Measurements from ENCODE around the gene CD4. TPM values are rescaled to one million over a fixed set of nuclear protein-coding genes. Genes with fewer than 3 reads are reported as not detected.

Gene CD4
- total RNA-seq, 3 donors from 2014 or later: 8.9 to 16.5 (median 14.8) TPM

GRCh38 chr12:6753772-6754356, 35.5 kb upstream of the CD4 start:
- intact Hi-C loops (cut with DNase I, micrococcal nuclease): loop anchor here in 1 of 2 donors (5.0 kb wide), 1 partner anchor 73 kb away; the partner anchor contains the start of gene P3H3
- Histone ChIP-seq H3K4me3 (no peak overlapping the region), H3K36me3 (ENCODE audit: low read depth) (peaks cover 6% of the 10 kb centered on the region), H3K4me1 (ENCODE audit: low read depth) (peaks cover 7% of the 10 kb centered on the region), H3K9me3 (no peaks in the 10 kb centered on the region)
- TF ChIP-seq CTCF (IDR thresholded peaks at IDR 0.05): no peak
- ATAC-seq: no peak
- no peak for DNase-seq

DNA sequence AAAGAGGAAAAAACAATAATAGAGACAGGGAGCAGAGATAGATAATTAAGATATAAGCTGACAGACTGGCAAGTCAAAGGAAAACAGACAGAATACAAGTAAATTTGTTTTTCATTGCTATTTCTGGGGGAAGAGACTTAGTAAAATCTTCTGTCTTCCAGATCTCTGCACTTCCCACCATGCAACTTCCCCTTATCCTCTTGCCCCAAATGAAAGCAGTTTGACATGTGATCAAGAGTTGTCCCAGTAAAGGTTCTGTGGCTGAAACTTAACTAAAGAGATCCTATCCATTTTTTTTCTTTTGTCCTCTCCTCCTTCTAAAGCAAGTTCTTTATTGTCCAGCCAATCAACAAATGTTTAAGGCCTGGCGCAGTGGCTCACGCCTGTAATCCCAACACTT, 34.9 kb upstream of the CD4 start:
- TF ChIP-seq CTCF (IDR thresholded peaks at IDR 0.05): no peak
- peaks cover under 1% of the 10 kb centered on the region for H3K36me3 ChIP-seq (ENCODE audit: low read depth)
- DNase-seq (no peak), ATAC-seq (no peak)
- H3K4me3 ChIP-seq: no peak overlapping the region
- peaks cover 7% of the 10 kb centered on the region for H3K4me1 ChIP-seq (ENCODE audit: low read depth)
- no peaks in the 10 kb centered on the region for H3K9me3 ChIP-seq
- intact Hi-C loops (cut with DNase I, micrococcal nuclease): loop anchor here in 1 of 2 donors (5.0 kb wide), 1 partner anchor 73 kb away; the partner anchor contains the start of gene P3H3

DNA sequence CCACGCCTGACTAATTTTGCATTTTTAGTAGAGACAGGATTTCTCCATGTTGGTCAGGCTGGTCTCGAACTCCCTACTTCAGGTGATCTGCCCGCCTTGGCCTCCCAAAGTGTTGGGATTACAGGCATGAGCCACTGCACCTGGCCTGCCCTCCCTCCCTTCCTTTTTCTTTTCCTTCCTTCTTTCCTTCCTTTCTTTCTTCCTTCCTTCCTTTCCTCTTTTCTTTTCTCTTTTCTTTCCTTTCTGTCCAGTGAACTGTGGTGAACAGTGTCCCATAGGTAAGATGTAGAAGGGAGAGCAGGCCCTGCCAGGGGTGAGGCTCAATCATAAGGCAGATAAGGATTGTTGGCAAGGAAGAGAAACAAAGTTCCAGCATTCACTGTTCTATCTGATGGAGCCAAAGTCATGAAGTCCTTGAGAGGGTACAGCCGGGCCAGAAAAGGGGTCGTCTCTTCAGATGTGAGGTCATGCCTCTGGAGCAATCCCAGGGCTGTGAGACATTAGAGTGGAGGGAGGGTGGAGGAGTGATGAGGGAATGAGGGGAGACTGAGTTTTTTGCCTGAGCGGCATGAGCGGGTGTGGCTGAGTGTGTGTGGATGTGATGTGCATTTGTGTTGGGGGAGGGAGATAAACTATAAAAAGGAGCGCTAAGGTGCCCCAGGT, 32.2 kb upstream of the CD4 start:
- Histone ChIP-seq H3K36me3 (ENCODE audit: low read depth) (no peaks in the 10 kb centered on the region), H3K4me1 (ENCODE audit: low read depth) (peaks cover 4% of the 10 kb centered on the region), H3K4me3 (no peak overlapping the region), H3K9me3 (no peaks in the 10 kb centered on the region)
- DNase-seq (no peak), ATAC-seq (no peak)
- no peak for TF ChIP-seq CTCF (IDR thresholded peaks at IDR 0.05)
- intact Hi-C loops (cut with DNase I, micrococcal nuclease): no loop called here

DNA sequence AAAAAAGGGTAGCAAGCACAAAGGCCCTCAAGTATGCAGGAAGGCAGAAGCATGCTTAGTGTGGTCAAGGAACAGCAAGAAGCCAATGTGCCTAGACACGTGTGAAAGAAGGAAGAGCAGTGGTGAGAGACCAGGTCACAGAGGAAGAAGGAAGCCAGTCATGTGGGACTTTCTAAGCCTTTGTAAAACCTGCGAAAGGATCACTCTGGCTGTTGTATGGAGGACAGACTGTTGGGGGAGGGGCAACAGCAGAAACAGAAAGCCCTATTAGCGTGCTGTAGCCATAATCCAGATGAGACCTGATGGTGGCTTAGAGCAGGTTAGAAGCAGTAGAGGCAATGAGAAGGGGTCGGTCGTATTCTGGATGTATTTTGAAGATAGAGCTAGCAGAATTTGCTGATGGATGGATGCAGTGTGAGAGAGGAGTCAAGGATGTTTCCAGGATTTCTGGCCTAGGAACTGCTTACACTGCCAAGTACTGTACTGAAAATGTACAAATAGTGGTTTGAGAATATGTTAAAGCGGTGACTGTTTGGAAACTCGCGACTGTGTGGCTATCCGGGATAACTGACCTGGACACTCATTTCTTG, 30.7 kb upstream of the CD4 start:
- no peak for TF ChIP-seq CTCF (IDR thresholded peaks at IDR 0.05)
- no peak overlapping the region for H3K4me3 ChIP-seq
- ATAC-seq (no peak), DNase-seq (no peak)
- H3K36me3 ChIP-seq (ENCODE audit: low read depth): no peaks in the 10 kb centered on the region
- peaks cover 3% of the 10 kb centered on the region for H3K4me1 ChIP-seq (ENCODE audit: low read depth)
- H3K9me3 ChIP-seq: no peaks in the 10 kb centered on the region
- intact Hi-C loops (cut with DNase I, micrococcal nuclease): no loop called here

GRCh38 chr12:6759741-6760140, 29.6 kb upstream of the CD4 start:
- Histone ChIP-seq H3K9me3 (no peaks in the 10 kb centered on the region), H3K36me3 (ENCODE audit: low read depth) (no peaks in the 10 kb centered on the region), H3K4me3 (no peak overlapping the region), H3K4me1 (ENCODE audit: low read depth) (peaks cover 8% of the 10 kb centered on the region)
- no peak for TF ChIP-seq CTCF (IDR thresholded peaks at IDR 0.05)
- DNase-seq: no peak
- ATAC-seq: no peak
- intact Hi-C loops (cut with DNase I, micrococcal nuclease): no loop called here

Data from mucosa of descending colon (tissue), 3 donors.